Stimulated activated CD4-positive, alpha-beta T cell treated with anti-CD3 and anti-CD28 coated beads, Interleukin-1b, Interleukin-23, amount 100 ng/mL, for 24 hours (primary cell): Measurements from ENCODE around the gene PSMD11.
A peak's percentile ranks its signal among the peaks of the same experiment; 100 is the strongest.
"Not testable (repeated sequence)": the region's sequence is repeated elsewhere in the genome, so short reads cannot be mapped to it uniquely, and the experiment has no call there.

Experiments used
- DNase-seq, 4 experiments: peaks; one replicate each; pipeline ENCODE4 v3.0.0-alpha.2; 2020; ENCODE audit warnings: low read depth in 4 of 4, low spot score in 1 of 4

The PSMD11 gene

DNA sequence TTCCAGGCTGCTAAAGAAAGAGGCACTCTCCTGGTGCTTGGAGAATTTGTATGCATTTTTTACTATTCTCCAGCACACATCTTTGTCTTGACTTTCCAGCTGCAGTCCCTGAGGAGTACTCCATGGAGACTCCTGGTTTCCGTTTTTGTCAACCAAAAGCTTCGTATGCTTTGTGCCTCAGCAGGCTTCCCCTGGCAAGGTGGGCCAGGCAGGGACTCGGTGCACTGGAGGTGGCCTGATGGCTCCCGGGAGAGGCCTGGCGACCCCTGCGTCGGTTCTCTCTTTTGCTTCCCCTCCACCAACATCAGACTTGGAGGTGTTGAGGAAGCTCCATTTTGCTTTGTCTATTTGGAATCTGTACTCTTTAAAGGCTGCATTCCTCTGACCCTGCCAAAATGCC is 66.2 kb downstream of the PSMD11 start:
- DNase-seq = no peak

GRCh38 chr17:32512328-32512727 is 68.0 kb downstream of the PSMD11 start:
- DNase-seq = no peak

GRCh38 chr17:32513579-32513978 is 69.3 kb downstream of the PSMD11 start:
- DNase-seq = no peak

GRCh38 chr17:32514606-32515005 is 70.3 kb downstream of the PSMD11 start:
- DNase-seq = no peak

DNA sequence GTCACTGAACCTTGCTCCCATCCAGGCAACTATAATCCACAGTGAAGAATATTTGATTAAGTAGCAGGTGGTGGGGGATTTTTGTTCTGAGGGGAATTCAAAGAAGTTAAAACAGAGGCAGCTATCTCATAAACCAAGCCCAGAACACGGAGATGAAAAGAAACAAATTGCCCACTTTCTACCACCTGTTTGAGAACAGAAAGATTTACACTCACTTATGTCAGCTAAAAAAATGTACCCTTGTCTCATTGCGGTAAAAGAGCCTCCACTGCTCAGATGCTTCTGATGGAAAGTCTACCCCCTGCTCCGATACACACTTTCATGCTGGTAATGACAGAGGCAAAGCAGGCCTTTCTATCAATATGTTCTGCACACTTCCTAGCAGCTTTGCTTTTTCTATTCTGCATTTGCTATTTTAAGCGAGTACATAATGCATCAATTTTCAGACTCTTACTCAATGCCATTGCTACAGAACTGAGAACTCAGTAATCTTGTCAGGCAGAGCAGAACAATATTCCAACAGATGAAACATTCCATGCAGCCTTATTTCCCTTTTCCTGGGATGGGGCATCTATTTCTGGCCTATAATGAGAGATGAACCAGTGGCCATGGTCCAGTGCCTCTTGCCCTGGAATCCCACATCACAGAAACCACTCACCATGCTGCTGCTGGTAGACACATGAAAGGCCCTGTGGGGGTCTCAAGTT is 71.5 kb downstream of the PSMD11 start:
- DNase-seq = no peak

DNA sequence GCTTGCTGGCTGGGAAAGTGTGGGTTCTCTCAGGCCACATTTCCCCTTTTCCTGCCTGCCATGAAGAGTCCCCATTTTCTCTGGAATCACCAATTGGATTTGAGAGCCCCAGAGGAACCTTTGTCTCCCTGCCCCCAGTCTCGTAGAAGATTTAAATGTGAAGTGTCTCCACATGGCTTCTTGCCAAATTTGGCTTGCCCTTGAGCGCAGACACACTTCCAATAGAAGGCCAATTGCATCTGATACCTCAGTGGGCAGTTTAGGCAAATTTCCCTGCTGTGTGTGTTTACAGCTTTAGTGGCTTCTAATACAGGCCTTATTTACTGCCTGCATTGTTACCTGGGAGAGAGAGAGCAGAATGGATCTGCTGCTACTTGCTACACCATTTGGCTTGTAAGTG is 72.1 kb downstream of the PSMD11 start:
- no peak for DNase-seq

DNA sequence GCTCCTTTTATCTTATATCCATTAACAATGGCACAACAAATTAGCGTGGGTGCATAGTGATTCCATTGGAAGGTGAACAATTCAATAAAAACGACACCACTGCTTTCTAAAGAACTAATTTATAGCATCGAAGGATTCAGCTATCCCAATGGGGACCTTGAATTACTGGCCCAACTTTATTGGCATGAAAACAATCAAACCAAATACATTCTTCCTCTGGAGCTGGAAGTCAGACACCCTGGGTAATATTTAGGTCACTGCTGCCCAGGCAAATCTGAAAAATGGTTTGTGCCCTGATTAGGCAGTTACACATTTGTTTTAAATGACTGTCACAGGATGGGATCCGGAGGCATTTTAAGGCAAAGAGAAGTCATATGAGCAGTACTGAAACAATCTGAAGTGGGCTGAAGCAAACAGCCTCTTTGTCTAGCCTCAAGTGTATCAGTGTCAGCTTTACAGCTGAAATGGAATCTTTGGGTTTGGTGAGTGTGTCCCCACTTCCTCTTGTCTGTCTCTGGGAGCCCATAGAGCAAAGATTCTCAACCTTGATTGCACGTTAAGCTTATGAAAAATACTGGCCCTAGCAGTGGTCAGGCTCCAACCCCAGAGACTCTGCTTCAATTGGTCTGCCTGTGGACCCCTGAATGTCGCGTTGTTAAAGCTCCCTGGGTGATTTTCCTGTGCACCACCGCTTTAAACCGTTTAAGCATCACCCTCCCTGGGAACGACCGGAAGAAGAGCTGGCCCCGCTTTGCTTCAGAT is 72.8 kb downstream of the PSMD11 start:
- no peak for DNase-seq

GRCh38 chr17:32517982-32518381 is 73.7 kb downstream of the PSMD11 start:
- DNase-seq = no peak

- no peak for DNase-seq
These were observed 74.4 kb downstream of the PSMD11 start for GRCh38 chr17:32518646-32519227.

- DNase-seq = peak in 2 of 4 experiments; percentile 35 to 56
These were observed 75.2 kb downstream of the PSMD11 start for GRCh38 chr17:32519228-32520103.

- DNase-seq = peak in 1 of 4 experiments; percentile 54
These were observed 75.9 kb downstream of the PSMD11 start for GRCh38 chr17:32520104-32520701.

- no peak for DNase-seq
These were observed 76.6 kb downstream of the PSMD11 start for GRCh38 chr17:32520737-32521404.

DNA sequence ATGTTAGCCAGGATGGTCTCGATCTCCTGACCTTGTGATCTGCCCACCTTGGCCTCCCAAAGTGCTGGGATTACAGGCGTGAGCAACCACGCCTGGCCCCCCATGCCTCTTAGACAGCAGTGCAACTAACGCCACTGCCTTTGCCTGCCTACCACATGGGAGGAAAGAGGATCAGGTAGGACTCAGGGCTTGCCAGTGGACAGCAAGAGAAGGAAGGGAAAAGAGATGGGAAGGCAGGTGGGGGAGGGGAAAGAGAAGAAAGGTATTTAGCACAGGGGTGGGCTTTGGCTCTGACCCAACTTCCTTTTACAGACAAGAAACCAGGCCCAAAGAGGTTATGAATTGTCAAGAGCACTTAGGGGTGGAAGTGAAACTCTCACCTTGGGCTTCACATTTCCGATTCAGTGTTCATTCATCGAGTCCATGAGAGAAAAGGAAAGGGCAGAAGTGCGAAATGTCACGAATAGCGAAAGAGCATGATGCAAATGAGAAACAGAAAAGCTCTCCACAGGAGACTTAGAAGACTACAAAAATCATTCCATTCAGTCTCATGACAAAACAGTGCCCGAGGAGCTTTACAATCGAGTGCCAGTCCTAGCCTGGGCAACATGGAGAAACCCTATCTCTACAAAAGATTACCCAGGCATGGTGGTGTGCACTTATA is 78.8 kb downstream of the PSMD11 start:
- no peak for DNase-seq

GRCh38 chr17:32523827-32524552 is 79.7 kb downstream of the PSMD11 start:
- DNase-seq = no peak

GRCh38 chr17:32524553-32524880 is 80.2 kb downstream of the PSMD11 start:
- DNase-seq = not testable (repeated sequence)

DNA sequence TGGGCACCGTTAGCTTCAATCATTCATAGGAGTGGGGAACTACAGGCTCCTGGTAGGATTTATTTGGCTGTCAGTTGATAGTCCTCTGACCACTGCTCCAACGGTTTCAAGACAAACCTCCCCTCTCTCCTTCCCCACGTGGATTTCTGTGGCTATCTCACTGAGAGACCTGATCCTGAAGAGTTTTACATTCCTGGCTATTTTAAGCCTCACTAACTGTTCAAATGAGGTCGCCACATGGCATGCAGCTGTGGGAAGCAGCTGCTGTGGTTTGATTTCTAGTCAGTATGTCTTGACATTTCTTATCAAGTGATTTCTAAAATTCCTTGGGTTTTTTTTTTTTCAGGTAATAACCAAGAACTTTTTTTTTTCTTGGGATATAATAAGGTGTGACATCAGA is 80.8 kb downstream of the PSMD11 start:
- no peak for DNase-seq

GRCh38 chr17:32527146-32527545 is 82.8 kb downstream of the PSMD11 start:
- DNase-seq = no peak

DNA sequence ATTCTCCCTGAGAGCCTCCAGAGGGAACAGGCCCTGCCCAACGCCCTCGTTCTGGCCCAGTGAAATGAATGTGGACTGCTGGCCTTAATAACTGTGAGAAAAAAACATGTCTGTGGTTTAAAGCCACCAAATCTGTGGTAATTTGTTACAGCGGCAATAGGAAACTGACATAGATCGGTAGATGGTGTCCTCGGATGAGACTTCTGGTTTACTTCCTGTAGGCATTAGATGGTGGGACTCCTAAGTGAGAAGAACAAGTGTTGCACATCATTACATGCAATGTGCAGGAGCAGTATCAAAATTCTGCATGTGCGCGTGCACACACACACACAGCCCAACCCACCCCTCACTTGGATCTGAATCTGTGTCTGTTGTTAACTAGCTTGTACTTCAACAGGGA is 84.5 kb downstream of the PSMD11 start:
- DNase-seq = no peak

- no peak for DNase-seq
These were observed 85.3 kb downstream of the PSMD11 start for GRCh38 chr17:32529604-32530003.
